ENCODE data around the gene DOCK10.

The DOCK10 gene

DNA sequence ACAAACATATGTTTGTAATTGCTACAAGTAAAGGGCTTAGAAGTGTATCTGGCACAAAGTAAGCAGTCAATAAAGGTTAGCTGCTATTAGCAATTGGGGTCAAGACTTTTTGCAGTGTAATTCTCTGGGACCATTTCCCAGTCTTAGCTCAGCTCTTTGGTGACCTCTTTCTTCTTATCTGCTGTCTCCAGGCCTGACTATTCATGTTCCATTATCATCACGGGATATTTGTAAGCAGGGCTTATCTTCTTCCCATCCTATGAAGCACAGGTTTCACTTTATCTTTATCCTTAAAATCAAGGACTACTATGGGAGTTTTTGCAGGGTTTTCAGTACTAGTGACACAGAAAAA lies 131.7 kb downstream of the DOCK10 start:
- H3K23ac ChIP-seq (ENCODE audit: low read depth, low read length, poor library complexity) = no peak overlapping the region
- H3K18ac ChIP-seq (ENCODE audit: low read length) = no peak overlapping the region
- DNase-seq (ENCODE audit: low spot score) = no peak
- peak overlapping the region; percentile 53 for H2AFZ ChIP-seq (ENCODE audit: low read length)
- no peak overlapping the region for H2BK120ac ChIP-seq (ENCODE audit: low read depth, low read length)
- H3K9me3 ChIP-seq (replicated peaks in 1 of 2; ENCODE audit: control insufficient read depth in 2 of 2, insufficient read depth in 1 of 2, low read depth in 1 of 2, low read length in 2 of 2) = no peaks in the 10 kb centered on the region
- peaks cover 11 to 22% of the 10 kb centered on the region in 2 donors for H3K4me1 ChIP-seq (ENCODE audit: control insufficient read depth in 2 of 2, insufficient read depth in 1 of 2, low read depth in 1 of 2, low read length in 2 of 2)
- H3K79me1 ChIP-seq (ENCODE audit: low read depth, low read length) = no peaks in the 10 kb centered on the region
- no peaks in the 10 kb centered on the region for H3K27me3 ChIP-seq (ENCODE audit: control insufficient read depth in 3 of 3, insufficient read depth in 3 of 3, low read depth in 1 of 3, low read length in 3 of 3)
- no peak overlapping the region for H3K9ac ChIP-seq (ENCODE audit: low read depth, low read length, poor library complexity)
- no peaks in the 10 kb centered on the region for H3K36me3 ChIP-seq (replicated peaks in 1 of 2; ENCODE audit: control insufficient read depth in 2 of 2, insufficient read depth in 2 of 2, low read length in 2 of 2)
- H2BK15ac ChIP-seq (ENCODE audit: low read length) = no peak overlapping the region
- H4K8ac ChIP-seq (ENCODE audit: low read depth, low read length) = no peak overlapping the region
- H4K91ac ChIP-seq (ENCODE audit: low read depth, low read length, poor library complexity) = no peak overlapping the region
- H2BK5ac ChIP-seq (ENCODE audit: low read length) = no peak overlapping the region
- H3K4me2 ChIP-seq (ENCODE audit: insufficient read depth, low read length, poor library complexity, severe bottlenecking) = no peak overlapping the region
- no peak overlapping the region for H2AK5ac ChIP-seq (ENCODE audit: low read depth, low read length)
- no peak overlapping the region for H3K27ac ChIP-seq (replicated peaks; ENCODE audit: low read length)
- no CpG with 5 or more reads among the region's 1 CpG for WGBS, 2 donors (ENCODE audit: extremely low coverage in 2 of 2, insufficient read length in 2 of 2, insufficient replicate concordance in 1 of 2)
- no peak overlapping the region for H3K4ac ChIP-seq (ENCODE audit: low read length)
- H3K14ac ChIP-seq (ENCODE audit: low read length) = no peak overlapping the region
- H3K4me3 ChIP-seq (ENCODE audit: low read length in 2 of 2) = no peak overlapping the region
- H2BK12ac ChIP-seq (ENCODE audit: low read length) = no peak overlapping the region

DNA sequence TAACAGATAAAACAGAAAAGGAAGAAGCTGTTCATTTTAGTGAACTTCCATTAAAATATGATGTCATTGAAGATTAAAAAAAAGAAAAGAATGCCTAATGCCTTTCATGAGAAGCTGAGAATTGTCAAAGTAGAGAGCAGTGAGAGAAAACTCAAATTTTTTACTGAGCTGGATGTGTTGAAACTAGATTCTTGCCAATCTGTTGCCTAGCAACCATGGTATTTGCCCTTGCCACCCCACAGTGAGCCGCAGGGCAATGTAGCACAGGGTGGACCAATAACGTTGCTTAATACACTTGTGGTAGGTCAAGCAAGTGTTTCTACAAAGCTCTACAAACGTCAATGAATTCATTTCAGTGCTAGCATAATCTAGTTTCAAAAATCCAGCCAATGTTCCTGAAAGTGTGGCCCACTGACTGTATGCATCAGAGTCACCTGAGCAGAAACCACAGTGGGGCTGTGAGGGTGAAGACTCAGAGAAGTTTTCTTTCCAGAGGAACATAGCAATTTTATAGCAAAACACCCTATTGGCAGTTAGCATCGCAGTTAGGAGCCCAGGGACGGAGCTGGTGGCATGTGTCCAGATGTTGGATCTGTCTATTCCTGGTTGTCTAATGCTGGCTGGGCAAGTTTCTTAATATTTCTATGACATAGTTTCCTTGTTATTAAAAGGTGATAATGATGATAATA lies 132.2 kb downstream of the DOCK10 start:
- H2BK5ac ChIP-seq (ENCODE audit: low read length) = peak overlapping the region; percentile 44
- no peak overlapping the region for H2BK12ac ChIP-seq (ENCODE audit: low read length)
- no peak overlapping the region for H3K4me3 ChIP-seq (ENCODE audit: low read length in 2 of 2)
- H3K14ac ChIP-seq (ENCODE audit: low read length) = no peak overlapping the region
- H3K27me3 ChIP-seq (ENCODE audit: control insufficient read depth in 3 of 3, insufficient read depth in 3 of 3, low read depth in 1 of 3, low read length in 3 of 3) = no peaks in the 10 kb centered on the region
- H2BK120ac ChIP-seq (ENCODE audit: low read depth, low read length) = no peak overlapping the region
- no peak overlapping the region for H2AK5ac ChIP-seq (ENCODE audit: low read depth, low read length)
- H3K27ac ChIP-seq (replicated peaks; ENCODE audit: low read length) = no peak overlapping the region
- H3K4me1 ChIP-seq (ENCODE audit: control insufficient read depth in 2 of 2, insufficient read depth in 1 of 2, low read depth in 1 of 2, low read length in 2 of 2) = peaks cover 11 to 22% of the 10 kb centered on the region in 2 donors
- no peak overlapping the region for H3K4ac ChIP-seq (ENCODE audit: low read length)
- no peak overlapping the region for H2BK15ac ChIP-seq (ENCODE audit: low read length)
- H2AFZ ChIP-seq (ENCODE audit: low read length) = peak overlapping the region; percentile 53
- no peaks in the 10 kb centered on the region for H3K36me3 ChIP-seq (replicated peaks in 1 of 2; ENCODE audit: control insufficient read depth in 2 of 2, insufficient read depth in 2 of 2, low read length in 2 of 2)
- no peaks in the 10 kb centered on the region for H3K9me3 ChIP-seq (replicated peaks in 1 of 2; ENCODE audit: control insufficient read depth in 2 of 2, insufficient read depth in 1 of 2, low read depth in 1 of 2, low read length in 2 of 2)
- no peak overlapping the region for H3K23ac ChIP-seq (ENCODE audit: low read depth, low read length, poor library complexity)
- WGBS, 2 donors (ENCODE audit: extremely low coverage in 2 of 2, insufficient read length in 2 of 2, insufficient replicate concordance in 1 of 2) = no CpG with 5 or more reads among the region's 5 CpGs
- H3K79me1 ChIP-seq (ENCODE audit: low read depth, low read length) = no peaks in the 10 kb centered on the region
- H3K9ac ChIP-seq (ENCODE audit: low read depth, low read length, poor library complexity) = no peak overlapping the region
- no peak overlapping the region for H3K18ac ChIP-seq (ENCODE audit: low read length)
- no peak overlapping the region for H4K91ac ChIP-seq (ENCODE audit: low read depth, low read length, poor library complexity)
- peak overlapping the region; percentile 43 for H4K8ac ChIP-seq (ENCODE audit: low read depth, low read length)
- DNase-seq (ENCODE audit: low spot score) = no peak
- peak overlapping the region; percentile 11 for H3K4me2 ChIP-seq (ENCODE audit: insufficient read depth, low read length, poor library complexity, severe bottlenecking)

DNA sequence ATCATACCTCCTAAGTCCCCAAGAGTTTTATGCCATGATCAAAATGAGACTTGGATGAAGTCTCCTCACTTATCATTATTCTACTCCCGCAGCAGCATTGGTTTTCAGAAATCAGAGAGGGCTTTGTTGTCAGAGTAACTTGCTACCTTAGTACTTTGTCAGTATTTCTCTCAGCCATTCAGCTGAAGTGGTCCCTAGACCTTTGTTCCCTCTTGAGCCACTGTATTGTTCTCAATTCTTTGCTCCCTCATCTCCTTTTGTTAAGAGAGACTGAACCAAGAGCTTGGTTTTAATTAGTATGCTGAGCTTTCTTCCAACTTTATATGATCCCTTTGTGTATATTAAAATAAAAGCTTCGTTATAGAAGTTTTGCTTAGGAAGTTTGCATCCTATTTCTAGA lies 133.4 kb downstream of the DOCK10 start:
- Histone ChIP-seq H3K9me3 (replicated peaks in 1 of 2; ENCODE audit: control insufficient read depth in 2 of 2, insufficient read depth in 1 of 2, low read depth in 1 of 2, low read length in 2 of 2) (no peaks in the 10 kb centered on the region), H3K14ac (ENCODE audit: low read length) (no peak overlapping the region), H2AK5ac (ENCODE audit: low read depth, low read length) (no peak overlapping the region), H2BK15ac (ENCODE audit: low read length) (no peak overlapping the region), H3K4ac (ENCODE audit: low read length) (no peak overlapping the region), H3K4me1 (ENCODE audit: control insufficient read depth in 2 of 2, insufficient read depth in 1 of 2, low read depth in 1 of 2, low read length in 2 of 2) (peaks cover 11 to 22% of the 10 kb centered on the region in 2 donors), H2BK120ac (ENCODE audit: low read depth, low read length) (no peak overlapping the region), H3K4me3 (ENCODE audit: low read length in 2 of 2) (no peak overlapping the region), H2AFZ (ENCODE audit: low read length) (peak overlapping the region; percentile 53), H3K79me1 (ENCODE audit: low read depth, low read length) (no peaks in the 10 kb centered on the region), H3K9ac (ENCODE audit: low read depth, low read length, poor library complexity) (no peak overlapping the region), H2BK5ac (ENCODE audit: low read length) (no peak overlapping the region), H3K27me3 (ENCODE audit: control insufficient read depth in 3 of 3, insufficient read depth in 3 of 3, low read depth in 1 of 3, low read length in 3 of 3) (no peaks in the 10 kb centered on the region), H3K36me3 (replicated peaks in 1 of 2; ENCODE audit: control insufficient read depth in 2 of 2, insufficient read depth in 2 of 2, low read length in 2 of 2) (no peaks in the 10 kb centered on the region), H3K23ac (ENCODE audit: low read depth, low read length, poor library complexity) (no peak overlapping the region), H3K4me2 (ENCODE audit: insufficient read depth, low read length, poor library complexity, severe bottlenecking) (no peak overlapping the region), H3K27ac (replicated peaks; ENCODE audit: low read length) (peak overlapping the region; percentile 67), H4K91ac (ENCODE audit: low read depth, low read length, poor library complexity) (no peak overlapping the region), H3K18ac (ENCODE audit: low read length) (no peak overlapping the region), H4K8ac (ENCODE audit: low read depth, low read length) (no peak overlapping the region), H2BK12ac (ENCODE audit: low read length) (no peak overlapping the region)
- WGBS, 2 donors (ENCODE audit: extremely low coverage in 2 of 2, insufficient read length in 2 of 2, insufficient replicate concordance in 1 of 2) = no CpG with 5 or more reads among the region's 2 CpGs
- peak; percentile 48 for DNase-seq (ENCODE audit: low spot score)

DNA sequence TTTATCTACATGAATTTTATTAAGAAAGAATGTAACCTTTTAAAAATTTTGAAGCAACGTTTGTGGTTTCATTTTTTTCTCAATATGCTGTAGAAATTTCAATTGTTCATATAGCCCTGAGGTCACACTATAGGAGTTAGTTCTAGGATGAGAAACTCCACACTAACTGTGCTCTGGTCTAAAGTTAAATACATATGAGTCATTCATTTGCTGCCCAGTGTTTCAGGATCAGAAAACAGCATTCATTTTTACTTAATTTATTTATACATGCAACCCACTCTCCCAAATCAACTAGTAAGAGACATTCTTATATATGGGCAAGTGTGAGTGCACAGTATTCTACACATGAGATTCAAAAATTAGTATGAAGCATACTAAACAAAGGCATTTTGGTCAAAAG lies 137.9 kb downstream of the DOCK10 start:
- Histone ChIP-seq H3K27me3 (ENCODE audit: control insufficient read depth in 3 of 3, insufficient read depth in 3 of 3, low read depth in 1 of 3, low read length in 3 of 3) (no peaks in the 10 kb centered on the region), H2BK12ac (ENCODE audit: low read length) (no peak overlapping the region), H3K79me1 (ENCODE audit: low read depth, low read length) (no peaks in the 10 kb centered on the region), H3K18ac (ENCODE audit: low read length) (no peak overlapping the region), H3K27ac (replicated peaks; ENCODE audit: low read length) (no peak overlapping the region), H3K9ac (ENCODE audit: low read depth, low read length, poor library complexity) (no peak overlapping the region), H2AK5ac (ENCODE audit: low read depth, low read length) (no peak overlapping the region), H2AFZ (ENCODE audit: low read length) (no peak overlapping the region), H2BK5ac (ENCODE audit: low read length) (no peak overlapping the region), H4K91ac (ENCODE audit: low read depth, low read length, poor library complexity) (no peak overlapping the region), H3K9me3 (replicated peaks in 1 of 2; ENCODE audit: control insufficient read depth in 2 of 2, insufficient read depth in 1 of 2, low read depth in 1 of 2, low read length in 2 of 2) (no peaks in the 10 kb centered on the region), H3K23ac (ENCODE audit: low read depth, low read length, poor library complexity) (no peak overlapping the region), H3K4me2 (ENCODE audit: insufficient read depth, low read length, poor library complexity, severe bottlenecking) (no peak overlapping the region), H3K14ac (ENCODE audit: low read length) (no peak overlapping the region), H3K4me1 (ENCODE audit: control insufficient read depth in 2 of 2, insufficient read depth in 1 of 2, low read depth in 1 of 2, low read length in 2 of 2) (peaks cover 4 to 7% of the 10 kb centered on the region in 2 donors), H3K4ac (ENCODE audit: low read length) (no peak overlapping the region), H2BK15ac (ENCODE audit: low read length) (no peak overlapping the region), H3K36me3 (replicated peaks in 1 of 2; ENCODE audit: control insufficient read depth in 2 of 2, insufficient read depth in 2 of 2, low read length in 2 of 2) (no peaks in the 10 kb centered on the region), H4K8ac (ENCODE audit: low read depth, low read length) (no peak overlapping the region), H3K4me3 (ENCODE audit: low read length in 2 of 2) (no peak overlapping the region), H2BK120ac (ENCODE audit: low read depth, low read length) (no peak overlapping the region)
- DNase-seq (ENCODE audit: low spot score) = no peak
- no CpG with 5 or more reads among the region's 1 CpG for WGBS, 2 donors (ENCODE audit: extremely low coverage in 2 of 2, insufficient read length in 2 of 2, insufficient replicate concordance in 1 of 2)

Data from neuronal stem cell (in vitro differentiated cells).